Coronary artery (tissue), 2 donors: ENCODE measurements around the gene ENO4.

Experiments
- DNase-seq: peaks from one replicate; pipeline ENCODE4 v3.0.0-alpha.2; 2017; ENCODE audit warnings: low spot score
- H3K27ac ChIP-seq, 2 donors: fragments of 200-600 bp; sonication (generic); one replicate each; pipeline ENCODE4 v1.5.1; 2016 to 2019
- H3K4me3 ChIP-seq: fragments of 200-600 bp; sonication (generic); 2 replicates; pipeline ENCODE4 v1.5.1; 2016; ENCODE audit warnings: mild to moderate bottlenecking, moderate library complexity
- TF ChIP-seq, protein P1 (sequence below): fragments of 200-600 bp; sonication (generic); IDR thresholded peaks from one replicate; pipeline ENCODE4 v1.5.1; 2019; ENCODE audit warnings: antibody characterized with exemption

Gene ENO4

DNA sequence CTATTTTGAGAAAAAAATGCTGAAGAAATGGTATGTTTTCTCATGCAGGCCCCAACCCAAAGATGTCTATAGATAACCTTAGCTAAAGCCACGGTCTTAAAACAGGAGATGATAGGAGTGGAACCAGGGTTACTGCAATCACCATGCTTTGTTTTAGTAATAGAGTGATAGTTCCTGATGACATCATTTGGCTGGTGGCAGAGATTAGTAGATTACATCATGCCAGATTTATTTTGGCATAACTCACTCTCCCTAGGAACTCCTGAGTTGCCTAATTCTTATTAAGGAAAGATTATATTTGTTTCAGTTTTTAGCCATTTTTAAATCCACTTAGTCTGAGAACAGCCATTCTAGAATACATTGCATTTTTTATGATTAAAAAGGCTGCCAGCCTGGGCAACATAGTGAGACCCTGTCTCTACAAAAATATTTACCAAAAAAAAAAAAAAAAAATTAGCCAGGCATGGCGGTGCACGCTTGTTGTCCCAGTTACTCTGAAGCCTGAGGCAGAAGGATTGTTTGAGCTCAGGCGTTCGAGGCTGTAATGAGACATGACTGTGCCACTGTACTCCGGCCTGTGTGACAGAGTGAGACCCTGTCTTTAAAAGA is 17.8 kb downstream of the ENO4 start:
- TF ChIP-seq, protein P1, sequence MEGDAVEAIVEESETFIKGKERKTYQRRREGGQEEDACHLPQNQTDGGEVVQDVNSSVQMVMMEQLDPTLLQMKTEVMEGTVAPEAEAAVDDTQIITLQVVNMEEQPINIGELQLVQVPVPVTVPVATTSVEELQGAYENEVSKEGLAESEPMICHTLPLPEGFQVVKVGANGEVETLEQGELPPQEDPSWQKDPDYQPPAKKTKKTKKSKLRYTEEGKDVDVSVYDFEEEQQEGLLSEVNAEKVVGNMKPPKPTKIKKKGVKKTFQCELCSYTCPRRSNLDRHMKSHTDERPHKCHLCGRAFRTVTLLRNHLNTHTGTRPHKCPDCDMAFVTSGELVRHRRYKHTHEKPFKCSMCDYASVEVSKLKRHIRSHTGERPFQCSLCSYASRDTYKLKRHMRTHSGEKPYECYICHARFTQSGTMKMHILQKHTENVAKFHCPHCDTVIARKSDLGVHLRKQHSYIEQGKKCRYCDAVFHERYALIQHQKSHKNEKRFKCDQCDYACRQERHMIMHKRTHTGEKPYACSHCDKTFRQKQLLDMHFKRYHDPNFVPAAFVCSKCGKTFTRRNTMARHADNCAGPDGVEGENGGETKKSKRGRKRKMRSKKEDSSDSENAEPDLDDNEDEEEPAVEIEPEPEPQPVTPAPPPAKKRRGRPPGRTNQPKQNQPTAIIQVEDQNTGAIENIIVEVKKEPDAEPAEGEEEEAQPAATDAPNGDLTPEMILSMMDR = no peak
- H3K4me3 ChIP-seq = no peak overlapping the region
- DNase-seq = no peak
- H3K27ac ChIP-seq = no peak overlapping the region

DNA sequence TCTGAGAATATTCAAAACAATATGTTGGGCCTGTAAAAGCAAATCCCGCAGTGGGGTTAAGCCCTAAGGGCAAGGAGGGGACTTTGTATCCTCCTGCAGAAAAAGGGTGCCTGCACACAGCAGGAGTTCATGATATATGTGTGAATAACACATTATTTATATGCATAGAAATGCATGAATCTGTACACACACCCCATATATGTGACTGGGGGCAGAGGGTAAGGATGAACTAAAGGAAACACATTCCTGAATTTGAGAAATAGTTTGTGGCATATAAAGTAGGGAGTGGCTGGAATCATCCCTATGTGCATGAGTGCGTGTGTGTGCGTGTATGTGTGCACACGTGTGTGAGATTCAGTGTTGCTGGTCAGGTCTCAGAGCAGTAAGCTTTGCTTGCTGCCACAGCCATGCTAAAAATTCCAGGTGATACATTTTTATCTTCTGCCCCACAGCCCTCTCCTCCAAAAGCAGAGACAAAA is 18.9 kb downstream of the ENO4 start:
- no peak for DNase-seq
- no peak overlapping the region for H3K27ac ChIP-seq
- TF ChIP-seq, protein P1 = no peak
- no peak overlapping the region for H3K4me3 ChIP-seq

DNA sequence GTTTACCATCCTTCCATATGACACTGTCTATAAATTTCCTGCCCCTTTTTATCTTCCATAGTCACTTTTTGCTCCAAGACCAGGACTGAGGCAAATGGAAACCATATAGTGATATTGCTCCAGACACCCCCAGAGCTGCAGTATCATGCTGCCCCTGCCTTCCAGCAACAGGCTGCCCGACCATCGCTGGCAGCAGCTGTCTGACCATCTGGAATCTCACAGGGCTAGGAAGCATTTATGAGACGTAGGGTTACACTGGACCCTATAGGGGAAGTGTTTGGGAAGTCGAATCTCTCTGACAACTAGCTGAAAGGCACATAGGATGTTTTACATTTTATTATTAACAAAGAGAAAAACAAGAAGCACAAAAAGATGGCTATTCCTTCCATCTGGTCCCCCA is 19.4 kb downstream of the ENO4 start:
- Histone ChIP-seq H3K4me3 (no peak overlapping the region), H3K27ac (no peak overlapping the region)
- TF ChIP-seq, protein P1 = no peak
- no peak for DNase-seq

DNA sequence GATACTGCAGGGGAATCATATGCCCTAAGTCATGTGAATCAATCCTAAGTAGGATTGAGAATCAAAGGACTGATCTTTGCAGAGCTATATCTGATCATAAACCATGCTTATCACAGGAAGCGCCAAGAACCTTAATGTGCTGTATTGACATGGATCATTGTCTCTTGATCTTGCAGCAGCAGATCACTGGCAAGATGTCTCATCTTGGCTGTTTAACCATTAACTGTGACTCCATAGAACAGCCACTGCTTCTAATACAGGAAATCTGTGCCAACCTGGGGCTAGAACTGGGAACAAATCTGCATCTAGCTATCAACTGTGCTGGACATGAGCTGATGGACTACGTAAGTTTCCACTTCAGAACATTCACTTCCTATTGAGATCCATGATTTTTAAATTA is 21.6 kb downstream of the ENO4 start:
- DNase-seq = no peak
- H3K27ac ChIP-seq = no peak overlapping the region
- TF ChIP-seq, protein P1 = no peak
- no peak overlapping the region for H3K4me3 ChIP-seq

DNA sequence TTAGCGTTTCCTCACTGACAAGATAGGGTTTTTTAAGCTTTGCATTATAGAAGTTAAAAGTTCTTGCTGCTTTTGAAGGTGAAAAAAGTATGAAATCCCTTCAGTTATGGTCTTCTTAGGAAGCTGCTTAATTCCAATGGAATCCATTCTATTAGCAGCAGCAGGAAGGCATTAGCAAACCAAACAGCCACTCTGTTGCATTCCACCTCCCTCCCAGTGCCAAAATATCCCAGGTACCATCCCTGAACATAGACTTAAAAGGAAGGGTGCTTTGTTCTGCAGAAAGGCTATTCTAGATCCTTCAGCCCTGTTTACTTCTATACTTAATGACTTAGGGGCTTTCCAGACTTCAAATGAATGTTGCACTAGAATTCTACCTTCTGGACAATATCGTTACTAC is 23.8 kb downstream of the ENO4 start:
- no peak for DNase-seq
- no peak overlapping the region for H3K4me3 ChIP-seq
- H3K27ac ChIP-seq = no peak overlapping the region
- TF ChIP-seq, protein P1 = no peak

DNA sequence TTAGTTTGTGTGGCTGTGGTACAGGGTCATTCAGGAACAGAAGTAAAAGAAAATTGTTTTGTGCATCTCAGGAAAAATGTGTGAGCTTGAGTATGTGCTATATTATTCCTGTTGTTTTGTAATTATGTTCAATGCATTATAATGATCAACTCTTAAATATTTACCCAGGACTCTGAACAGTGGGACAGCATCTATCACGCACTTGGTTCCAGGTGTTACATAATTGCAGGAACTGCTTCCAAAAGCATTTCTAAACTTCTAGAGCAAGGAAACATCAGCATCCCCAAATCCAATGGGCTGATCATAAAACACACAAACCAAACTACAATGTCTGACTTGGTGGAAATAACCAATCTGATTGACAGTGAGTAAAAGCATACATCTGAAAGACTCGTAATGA is 26.6 kb downstream of the ENO4 start:
- TF ChIP-seq, protein P1 = no peak

DNA sequence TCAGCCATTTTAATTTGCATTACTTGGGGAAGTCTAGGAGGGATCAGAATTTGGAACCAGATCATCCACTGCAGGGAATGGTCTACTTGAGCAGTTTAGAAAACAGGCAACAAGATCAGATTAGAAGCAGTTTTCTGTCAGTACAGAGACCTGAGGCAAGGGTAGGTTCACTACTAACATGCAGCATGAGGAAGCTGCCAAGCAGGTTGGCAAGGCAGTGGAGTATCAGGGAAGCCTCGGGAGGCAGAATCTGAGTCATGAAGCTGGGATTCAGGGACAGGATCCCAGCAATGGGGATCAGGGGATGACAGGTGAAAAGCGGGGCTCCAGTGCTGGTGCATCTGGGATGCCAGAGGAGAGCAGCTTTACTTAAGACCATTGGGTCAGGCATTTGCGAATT is 28.1 kb downstream of the ENO4 start:
- TF ChIP-seq, protein P1 = no peak
- no peak overlapping the region for H3K4me3 ChIP-seq
- H3K27ac ChIP-seq = no peak overlapping the region
- DNase-seq = no peak

More for the DNA sequence above, 26.6 kb downstream of the ENO4 start:
- H3K27ac ChIP-seq = no peak overlapping the region
- no peak for DNase-seq
- no peak overlapping the region for H3K4me3 ChIP-seq
